KBM-7 (cell line): ENCODE results near the gene ALX4.

ENCODE experiments used
- DNase-seq: peaks from one replicate; pipeline ENCODE4 v3.0.0-alpha.2; 2015
- in situ Hi-C: fragments of 300-500 bp; cut with MboI; formaldehyde crosslinking; loops from 2 replicates; pipeline ENCODE4 v1.14.3; 2020; ENCODE audit warnings: low sequenced_read_pairs, low pct_unique_long_range_greater_than_20kb, mixed read lengths

Gene ALX4

DNA sequence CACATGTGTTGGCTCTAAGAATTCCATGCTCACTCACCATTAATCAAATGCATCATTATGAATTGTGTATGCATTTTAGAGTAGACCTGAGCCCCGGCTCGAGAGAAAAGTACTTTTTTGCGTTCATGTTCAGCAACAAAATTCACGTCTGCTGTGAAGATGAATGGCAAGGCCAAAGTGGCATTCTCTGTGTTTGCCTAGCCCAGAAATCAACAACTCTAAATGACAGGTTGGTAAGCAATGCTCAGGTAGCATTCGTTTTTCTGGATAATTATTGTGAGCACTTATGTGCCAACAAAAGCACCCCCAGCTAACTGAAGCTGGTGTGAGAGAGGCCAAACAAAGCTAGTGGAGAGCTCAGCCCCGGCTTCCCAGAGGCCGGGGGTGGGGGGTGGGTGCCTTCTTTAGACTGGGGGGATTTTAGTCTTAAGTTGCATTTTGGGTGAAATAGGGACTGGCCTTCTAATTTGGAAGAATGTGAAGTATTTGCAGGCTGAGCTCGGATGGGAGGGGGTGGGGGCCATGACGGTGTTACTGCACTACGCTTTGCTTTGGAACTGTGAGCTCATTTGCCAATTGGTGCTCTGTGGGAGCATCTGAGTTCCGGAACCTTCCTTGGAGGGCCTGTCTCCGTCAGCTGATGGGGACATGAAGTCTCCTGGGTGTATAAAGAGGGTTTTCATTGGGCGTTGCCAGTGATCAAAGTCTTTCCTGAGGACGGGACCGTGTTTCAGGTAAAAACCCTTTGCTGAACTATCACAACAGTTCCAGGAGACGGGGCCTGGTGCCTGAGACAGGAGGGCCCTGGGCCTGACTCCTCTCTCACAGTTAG, 29.0 kb upstream of the ALX4 start:
- in situ Hi-C loops = no loop called here
- DNase-seq = no peak

DNA sequence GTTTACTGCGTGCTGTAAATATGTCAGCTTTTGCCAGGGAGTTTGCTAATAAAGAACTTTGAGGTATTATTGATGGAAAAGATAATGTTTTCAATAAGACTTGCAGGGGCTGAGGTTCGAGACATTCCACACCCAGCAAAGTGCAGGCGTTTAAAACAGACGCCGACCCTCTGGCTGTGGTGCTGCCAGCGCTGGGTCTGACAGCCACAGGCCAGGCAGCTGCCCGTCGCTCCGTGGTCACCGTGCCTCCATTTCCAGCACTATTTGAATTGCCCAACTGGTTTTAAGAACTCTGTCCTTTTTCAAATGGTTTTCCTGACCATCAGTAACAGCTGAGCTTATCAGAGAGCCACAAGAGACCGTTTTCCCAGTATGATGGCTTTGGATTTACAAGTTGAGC, 28.1 kb upstream of the ALX4 start:
- in situ Hi-C loops = no loop called here
- DNase-seq = no peak

DNA sequence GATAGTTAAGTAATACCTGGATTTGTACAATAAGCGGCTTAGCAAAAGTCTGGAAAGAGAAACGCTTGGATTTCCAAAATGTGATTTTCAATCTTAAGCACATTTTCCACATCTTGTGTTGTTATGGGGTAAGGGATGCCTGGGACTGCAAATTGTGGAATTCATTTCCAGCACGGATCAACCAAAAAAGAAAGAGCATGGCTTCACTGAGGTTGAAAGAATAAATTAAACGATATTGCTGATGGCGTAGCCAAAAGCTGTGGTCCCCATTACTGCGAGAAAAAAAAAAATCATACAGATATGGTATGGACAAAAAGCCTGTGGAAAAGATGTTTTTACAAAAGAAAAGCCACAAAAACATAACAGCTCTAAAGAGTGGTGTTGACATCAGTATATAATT, 26.0 kb upstream of the ALX4 start:
- in situ Hi-C loops = no loop called here
- DNase-seq = no peak

DNA sequence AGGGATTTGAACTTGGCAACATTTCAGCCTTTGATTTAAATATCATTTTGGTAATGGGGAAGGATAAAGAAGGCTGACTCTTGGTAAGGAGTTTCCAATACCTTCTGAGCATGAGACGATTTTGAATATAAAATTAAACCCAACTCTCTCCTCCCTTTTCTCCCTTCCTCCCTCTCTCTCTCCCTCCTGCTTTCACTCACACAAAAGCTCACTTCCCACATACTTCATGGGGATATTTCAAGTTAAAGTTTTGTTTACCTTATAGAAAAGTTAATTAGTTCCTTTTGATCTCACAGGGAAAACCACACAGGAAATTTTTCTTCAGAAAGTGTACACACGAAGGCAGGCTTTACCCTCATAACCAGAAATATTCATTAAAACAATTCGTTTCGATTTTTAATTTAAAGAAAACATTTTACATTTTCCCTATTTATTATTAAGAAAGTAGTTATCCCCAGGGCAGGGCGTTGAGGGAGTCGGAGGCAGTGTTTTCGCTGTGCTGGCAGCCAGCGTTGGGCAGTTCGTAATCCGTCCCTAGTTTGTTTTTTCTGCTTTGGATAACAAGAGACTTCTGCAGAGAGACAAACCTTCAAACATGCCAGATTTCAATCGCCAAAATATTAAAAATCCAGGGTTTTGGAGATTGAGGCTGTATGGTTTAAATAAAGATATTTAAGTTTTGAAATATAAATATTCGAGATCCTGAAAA, 25.3 kb upstream of the ALX4 start:
- in situ Hi-C loops = no loop called here
- no peak for DNase-seq

DNA sequence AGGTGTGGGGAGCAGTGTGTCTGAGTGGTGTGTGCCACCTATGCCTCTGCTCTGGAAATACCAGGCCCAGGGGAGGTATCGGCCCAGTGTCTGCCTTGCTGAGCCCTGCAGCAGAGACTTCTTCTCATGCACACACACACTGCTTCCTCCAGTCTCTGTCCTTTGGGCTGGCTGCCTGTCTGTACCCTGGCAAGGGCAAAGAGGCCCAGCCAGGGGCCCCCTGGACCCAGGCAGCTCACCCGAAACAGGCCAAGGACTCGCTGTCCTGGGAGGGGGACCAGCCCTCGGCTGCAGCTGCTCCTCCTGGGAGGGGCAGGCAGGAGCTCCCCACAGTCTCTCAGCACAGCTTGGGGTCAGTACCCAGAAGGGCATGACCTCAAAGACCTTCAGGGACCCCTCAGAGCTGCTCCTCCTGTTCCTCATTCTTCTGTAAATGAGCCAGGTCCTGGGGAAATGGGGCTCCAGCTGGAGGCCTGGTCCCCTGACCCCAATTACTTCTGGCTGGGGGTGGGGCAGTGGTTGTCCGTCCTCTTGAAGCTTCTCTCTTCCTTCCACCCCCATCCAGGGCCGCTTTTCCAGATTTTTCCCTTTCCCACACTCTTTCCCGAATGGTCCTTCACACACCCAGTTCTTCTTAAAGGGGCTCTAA, 24.5 kb upstream of the ALX4 start:
- no peak for DNase-seq

DNA sequence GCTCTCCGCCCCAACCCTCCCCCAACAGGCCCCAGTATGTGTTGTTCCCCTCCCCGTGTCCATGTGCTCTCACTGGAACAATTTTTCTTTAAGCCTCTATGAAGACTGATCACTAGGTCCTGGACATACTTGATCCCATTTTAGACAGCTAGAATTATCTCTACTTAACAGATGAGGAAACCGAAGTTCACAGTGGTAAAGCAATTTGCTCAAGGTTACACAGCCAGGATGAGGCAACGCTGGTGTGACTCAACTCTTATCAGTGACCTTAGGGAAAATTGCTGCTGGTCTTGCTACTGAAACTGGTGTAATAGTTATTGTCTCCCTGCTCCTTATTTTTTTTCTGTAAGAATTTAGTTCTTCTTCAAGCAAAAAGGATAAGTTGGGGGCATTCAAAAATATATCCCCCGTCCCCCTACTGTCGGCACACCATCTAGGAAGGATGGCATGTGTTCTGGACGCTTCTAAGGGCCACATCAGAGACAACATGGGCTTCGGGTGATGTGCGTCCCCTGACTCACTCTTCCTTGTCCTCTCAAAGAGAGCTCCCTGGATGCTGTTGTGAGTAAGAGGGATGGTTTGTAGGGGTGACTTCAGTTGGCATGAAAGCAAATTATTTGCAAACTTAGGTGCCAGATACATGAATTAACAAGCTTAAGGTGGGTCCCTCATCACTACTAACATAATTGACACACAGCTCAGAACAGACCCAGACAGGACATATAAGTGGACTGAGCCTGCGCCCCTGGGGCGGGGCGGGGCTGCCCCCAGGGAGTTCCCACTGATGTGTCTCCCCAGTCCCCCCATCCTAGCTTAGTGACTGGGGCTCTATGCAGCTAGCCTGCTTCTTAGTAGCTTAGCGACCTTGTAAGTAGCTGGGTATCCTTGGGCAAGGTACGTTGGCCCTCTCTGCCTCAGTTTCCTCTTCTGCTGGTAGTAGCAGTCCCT, 23.6 kb upstream of the ALX4 start:
- DNase-seq = no peak
- in situ Hi-C loops = no loop called here

More for the DNA sequence above, 24.5 kb upstream of the ALX4 start:
- in situ Hi-C loops = no loop called here

DNA sequence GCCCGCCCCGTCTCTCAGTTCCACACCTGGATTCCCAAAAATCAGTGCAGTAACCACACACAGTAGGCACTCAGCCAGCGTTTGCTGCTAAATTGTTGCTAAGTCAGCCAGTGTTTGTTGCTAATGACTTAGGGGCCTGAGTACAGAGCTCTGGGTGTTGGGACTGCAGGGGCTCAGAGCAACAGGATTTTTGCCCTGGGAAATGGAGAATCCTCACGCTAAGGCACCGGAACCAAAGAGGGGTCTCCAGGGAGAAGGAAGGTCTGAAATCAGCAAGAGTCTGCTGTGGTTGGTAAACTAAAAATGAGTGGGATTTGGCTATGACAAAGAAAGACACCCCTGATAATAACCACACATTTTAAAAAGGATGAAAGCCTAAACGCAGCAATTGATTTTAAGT, 22.7 kb upstream of the ALX4 start:
- in situ Hi-C loops = no loop called here
- no peak for DNase-seq

DNA sequence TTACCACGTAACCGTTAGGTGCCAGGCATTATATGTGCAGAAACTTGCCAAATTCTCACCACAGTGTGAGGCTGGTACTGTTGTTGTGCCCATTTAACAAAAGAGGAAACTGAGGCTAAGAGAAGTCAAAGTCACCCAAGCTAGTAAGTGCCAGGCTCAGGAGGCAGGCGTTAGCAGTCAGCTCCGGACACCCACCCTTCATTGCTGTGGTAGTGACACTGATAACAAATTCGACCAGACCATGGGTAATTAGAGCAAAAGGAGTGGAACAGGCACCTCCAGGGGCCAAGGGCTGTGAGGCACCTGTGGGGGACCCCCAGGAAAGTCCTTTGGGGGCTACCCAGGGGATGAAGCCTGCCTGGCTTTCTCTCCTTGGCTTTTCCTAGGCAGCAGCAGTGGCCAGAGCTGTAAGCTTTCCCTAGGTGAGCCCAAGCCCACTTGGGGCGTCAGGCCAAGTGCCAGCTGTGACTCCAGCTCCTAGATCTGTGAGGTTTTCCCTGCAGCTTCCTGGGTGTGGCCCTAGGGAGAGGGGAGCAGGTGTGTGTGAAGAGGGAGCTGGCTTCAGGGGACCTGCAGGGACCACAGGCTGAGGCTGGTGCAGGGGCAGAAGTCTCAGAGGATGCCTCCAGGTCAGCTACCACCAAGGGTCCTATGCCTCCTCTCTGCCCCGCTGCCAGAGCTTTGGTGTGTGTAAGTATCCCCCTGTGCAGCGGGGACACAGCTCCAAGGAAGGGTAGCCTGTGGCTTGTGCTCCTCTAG, 19.7 kb upstream of the ALX4 start:
- DNase-seq = no peak
- in situ Hi-C loops = no loop called here

DNA sequence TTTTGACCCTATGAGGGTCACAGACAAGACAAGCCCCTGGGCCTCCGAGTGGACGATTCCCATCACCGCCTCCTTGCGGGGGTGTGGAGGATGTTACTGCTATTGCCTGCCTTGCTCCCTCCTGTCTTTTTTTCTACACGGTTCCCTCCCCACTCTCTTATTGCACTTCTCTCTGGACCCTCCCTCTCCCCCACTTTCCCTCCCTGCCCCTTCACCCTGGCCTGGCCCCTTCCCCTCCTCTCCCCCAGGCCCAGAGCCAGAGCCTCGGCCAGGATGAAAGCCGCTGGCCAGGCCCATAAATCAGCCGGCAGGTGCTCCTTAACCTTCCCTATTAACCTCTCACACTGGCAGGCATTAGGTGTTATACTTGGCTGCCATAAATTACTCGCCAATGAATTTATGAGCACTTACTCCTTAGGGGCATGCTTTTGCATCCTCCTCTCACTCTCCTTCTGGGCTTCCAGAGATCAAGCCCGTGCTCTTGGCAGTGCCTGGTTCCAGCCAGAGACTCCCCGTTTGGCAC, 18.3 kb upstream of the ALX4 start:
- DNase-seq = no peak
- in situ Hi-C loops = no loop called here

DNA sequence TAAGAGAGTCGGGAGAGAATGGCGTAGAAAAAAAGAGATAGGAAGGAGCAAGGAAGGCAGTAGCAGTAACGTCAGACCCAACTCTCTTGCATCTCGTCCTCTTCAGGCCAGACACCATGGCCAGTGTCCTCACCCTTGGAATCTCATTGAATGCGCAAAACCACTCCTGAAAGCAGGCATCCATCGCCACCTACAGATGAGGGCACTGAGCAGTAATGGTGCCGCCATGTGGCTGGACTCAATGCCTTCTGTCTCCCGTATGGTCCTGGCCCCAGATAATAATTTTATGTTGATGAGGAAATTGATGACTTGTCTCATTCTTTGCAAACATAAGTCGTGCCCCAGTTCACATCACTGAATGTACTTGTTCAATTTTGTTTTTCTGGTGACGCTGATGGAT, 17.8 kb upstream of the ALX4 start:
- DNase-seq = no peak
- in situ Hi-C loops = no loop called here

DNA sequence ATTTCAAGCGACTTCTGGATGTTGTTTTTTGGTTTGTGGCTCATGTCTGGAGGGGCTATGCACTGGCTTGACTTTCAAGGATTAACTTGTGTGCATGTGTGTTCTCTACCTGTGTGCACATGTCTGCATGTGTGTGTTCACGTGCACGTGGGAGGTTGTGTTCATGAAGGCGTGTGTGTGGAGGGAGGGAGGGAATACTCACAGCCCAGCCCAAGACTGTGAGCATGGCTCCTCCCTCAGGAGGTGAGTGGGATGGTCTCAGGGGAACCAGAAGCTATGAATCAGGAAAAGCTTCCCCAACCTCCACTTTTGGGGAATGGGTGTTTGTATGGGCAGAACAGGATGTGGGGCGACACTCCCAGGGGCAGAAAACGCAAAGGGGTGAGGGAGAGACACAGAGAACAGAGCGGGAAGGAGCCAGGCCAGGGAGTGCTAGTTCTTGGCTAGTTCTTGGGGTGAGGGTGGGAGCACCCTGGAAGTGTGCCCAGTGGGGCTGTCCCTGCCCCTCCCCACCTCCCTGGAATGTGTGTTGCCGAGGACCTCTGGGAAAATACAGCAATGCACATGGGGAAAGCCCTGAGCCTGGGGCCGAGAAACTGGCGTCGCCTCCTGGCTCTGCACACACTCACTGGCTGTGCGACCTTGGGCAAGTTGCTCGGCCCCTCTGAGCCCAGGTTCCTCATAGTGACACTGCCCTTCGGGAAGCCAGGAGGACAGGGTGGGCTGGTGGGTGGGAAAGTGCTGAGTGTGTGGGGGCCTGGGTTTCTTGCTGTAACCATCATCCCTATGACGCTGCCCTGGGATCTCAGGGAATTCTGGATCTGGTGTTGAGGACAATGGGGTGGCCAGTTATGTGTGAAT, 16.9 kb upstream of the ALX4 start:
- DNase-seq = no peak
- in situ Hi-C loops = no loop called here

DNA sequence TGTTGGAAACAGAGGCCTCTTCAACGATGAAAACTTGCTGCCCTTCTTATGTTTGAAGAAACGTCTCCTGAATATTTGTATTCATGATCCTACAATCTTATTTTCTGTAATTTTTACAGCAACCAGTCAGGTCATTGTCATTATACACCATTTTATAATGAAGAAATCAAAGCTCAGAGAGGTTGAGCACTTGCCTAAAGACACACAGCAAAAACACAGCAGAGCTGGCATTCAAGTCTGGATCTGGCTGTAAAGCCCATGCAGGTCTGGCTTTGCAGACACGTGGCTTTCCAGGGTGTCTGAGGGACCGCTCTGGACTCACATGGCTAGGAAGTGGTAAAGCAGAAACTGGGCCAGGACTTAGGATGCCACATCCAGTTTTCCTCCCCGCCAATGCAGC, 15.8 kb upstream of the ALX4 start:
- DNase-seq = no peak
- in situ Hi-C loops = no loop called here

DNA sequence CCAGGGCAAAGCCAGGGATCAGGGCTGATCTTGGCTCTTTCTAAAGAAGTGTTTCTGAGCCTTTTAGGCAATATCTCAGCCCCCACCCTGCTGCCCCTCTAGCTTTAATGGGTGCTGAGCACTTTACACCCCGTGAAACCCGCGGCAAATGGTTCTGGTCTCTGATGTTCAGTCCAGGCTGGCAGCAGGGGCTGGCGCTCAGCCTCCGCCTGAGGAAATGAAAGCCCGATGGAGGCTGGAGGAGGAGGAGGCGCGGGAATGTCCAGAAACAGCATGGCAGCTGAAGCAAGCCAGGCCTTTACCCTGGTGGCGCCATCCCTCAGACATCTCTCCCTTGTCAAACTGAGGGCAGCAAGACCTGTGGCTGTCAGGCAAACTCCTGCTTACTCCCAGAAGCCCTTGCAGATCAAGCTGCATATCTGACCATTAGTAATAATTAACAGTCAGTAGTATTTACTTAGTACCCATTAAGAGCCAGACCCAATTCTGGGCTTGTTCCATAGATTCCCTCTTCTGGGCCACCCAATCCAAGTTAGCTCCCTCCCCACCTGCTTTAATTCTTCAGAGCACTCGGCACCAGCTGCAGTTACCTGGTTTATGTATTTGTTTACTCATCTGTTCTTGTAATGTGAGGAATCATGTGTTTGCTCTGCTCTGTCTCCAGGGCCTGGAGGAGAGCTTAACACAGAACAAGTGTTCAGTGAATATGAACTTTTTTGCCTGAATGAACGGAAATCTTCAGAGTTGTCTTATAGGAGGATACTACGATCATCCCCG, 15.0 kb upstream of the ALX4 start:
- no peak for DNase-seq
- in situ Hi-C loops = no loop called here

DNA sequence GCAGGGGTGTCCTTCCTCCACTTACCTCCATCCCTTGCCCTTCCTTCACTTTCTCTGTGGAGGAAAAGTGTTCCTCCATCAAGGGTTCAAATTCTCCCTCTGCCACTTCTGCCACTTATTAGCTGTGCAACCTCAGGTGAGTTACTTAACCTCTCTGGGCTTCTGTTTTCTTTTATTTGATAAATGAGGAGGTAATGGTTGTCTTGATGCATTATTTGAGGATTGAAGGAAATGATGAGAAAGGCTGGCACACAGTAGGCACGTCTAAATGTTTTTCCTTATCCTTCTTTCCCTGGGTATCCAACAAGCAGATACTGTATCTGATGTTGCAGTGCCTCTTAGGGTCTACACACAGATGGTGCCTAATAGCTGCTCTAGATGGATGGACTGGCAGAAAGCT, 14.3 kb upstream of the ALX4 start:
- in situ Hi-C loops = no loop called here
- DNase-seq = no peak

DNA sequence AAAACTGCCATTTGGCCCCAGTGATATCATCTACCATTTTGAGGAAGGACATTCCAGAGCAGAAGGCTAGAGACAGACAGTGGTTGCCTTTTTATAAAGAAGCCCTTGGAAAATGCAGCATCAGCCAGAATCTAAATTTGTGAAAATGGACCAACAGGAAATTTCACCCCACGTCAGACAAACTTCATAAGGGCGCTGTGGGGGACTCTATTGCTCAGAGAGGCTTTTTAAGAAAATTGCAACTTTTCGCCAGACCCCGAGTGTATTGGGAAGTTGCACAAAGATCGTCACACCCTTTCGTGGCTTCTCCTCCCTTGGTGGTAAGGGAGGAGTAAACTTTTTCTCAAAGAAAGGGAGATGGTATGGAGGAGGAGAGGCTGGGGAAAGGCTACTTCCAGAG, 12.3 kb upstream of the ALX4 start:
- in situ Hi-C loops = no loop called here
- DNase-seq = no peak

DNA sequence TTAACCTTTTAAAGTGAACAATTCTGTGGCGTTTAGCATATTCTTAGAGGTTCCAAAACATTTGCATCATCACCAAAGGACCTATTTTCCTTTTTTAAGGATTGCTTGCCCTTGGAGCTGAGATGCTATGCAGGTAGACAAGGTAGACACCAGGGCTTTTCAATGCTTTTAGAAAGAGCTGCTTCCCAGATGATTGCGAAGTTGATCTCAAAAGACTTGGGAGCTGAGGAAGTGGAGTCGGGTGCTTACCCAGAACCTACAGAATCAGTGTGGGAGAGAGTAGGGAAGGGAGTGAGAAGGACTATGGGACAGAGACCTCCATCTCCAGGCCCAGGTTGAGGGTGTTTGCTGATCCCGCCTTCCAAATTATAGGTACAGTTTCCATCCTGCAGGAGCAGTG, 11.1 kb upstream of the ALX4 start:
- in situ Hi-C loops = no loop called here
- no peak for DNase-seq
